H1 (cell line): ENCODE measurements around the gene KCTD10. TPM values are rescaled to one million over a fixed set of nuclear protein-coding genes. Genes with fewer than 3 reads are reported as not detected.
"Not testable (repeated sequence)": the region's sequence is repeated elsewhere in the genome, so short reads cannot be mapped to it uniquely, and the experiment has no call there.

Source experiments
- CTCF ChIA-PET: fragments of 300-600 bp; sonication (Branson Sonifier 250); formaldehyde crosslinking; loops from one replicate; lab custom pipeline; 2021; ENCODE audit not compliant: partially characterized antibody; lab: Charles Lee
- POLR2A ChIA-PET: fragments of 300-600 bp; sonication (Branson Sonifier 250); formaldehyde crosslinking; loops from one replicate; lab custom pipeline; 2021; ENCODE audit warnings: inconsistent platforms; ENCODE audit not compliant: partially characterized antibody; lab: Charles Lee
- DNase-seq, 2 experiments: peaks; one replicate each; pipeline versions ENCODE4 v3.0.0 to v3.0.0-alpha.2; 2010 to 2022; ENCODE audit warnings: low spot score in 2 of 2, low read depth in 1 of 2, mixed read lengths in 1 of 2
- FAIRE-seq: peaks from 2 replicates; lab custom pipeline; 2011; peaks lifted over from hg19 to GRCh38; lab: Jason Lieb, UNC
- H2AFZ ChIP-seq: 2 replicates; pipeline ENCODE4 v1.8.1; 2012; ENCODE audit warnings: low read length, inconsistent platforms
- H2AK5ac ChIP-seq: 2 replicates; pipeline ENCODE4 v1.6.1; 2013; ENCODE audit warnings: low read depth, low read length
- H2BK120ac ChIP-seq: replicated peaks from 2 replicates; pipeline ENCODE3; 2013; ENCODE audit warnings: low read depth, low read length, inconsistent platforms
- H2BK12ac ChIP-seq: 2 replicates; pipeline ENCODE4 v1.6.1; 2013; ENCODE audit warnings: low read depth, low read length
- H2BK15ac ChIP-seq: 2 replicates; pipeline ENCODE4 v1.6.1; 2013; ENCODE audit warnings: low read length
- H2BK20ac ChIP-seq: 2 replicates; pipeline ENCODE4 v1.6.1; 2013; ENCODE audit warnings: low read length
- H2BK5ac ChIP-seq: 2 replicates; pipeline ENCODE4 v1.6.1; 2013; ENCODE audit warnings: low read depth, low read length
- H3K14ac ChIP-seq: 2 replicates; pipeline ENCODE4 v1.6.1; 2013; ENCODE audit warnings: inconsistent platforms; ENCODE audit not compliant: insufficient read length
- H3K18ac ChIP-seq: 2 replicates; pipeline ENCODE4 v1.6.1; 2013; ENCODE audit warnings: low read length; ENCODE audit errors: extremely low read depth
- H3K23ac ChIP-seq: 2 replicates; pipeline ENCODE4 v1.6.1; 2013; ENCODE audit warnings: inconsistent platforms; ENCODE audit not compliant: insufficient read length
- H3K23me2 ChIP-seq: 2 replicates; pipeline ENCODE4 v1.6.1; 2013; ENCODE audit warnings: low read depth, low read length
- H3K27ac ChIP-seq: 2 replicates; pipeline ENCODE4 v1.6.1; 2011; ENCODE audit warnings: low read depth, low read length, inconsistent platforms
- H3K27me3 ChIP-seq, 4 experiments: replicated peaks in 1 of 4; 1 replicate in 1 of 4; 2 replicates in 3 of 4; pipeline versions ENCODE4 v1.6.1 to v1.8.1; 2011 to 2013; ENCODE audit warnings: low read length in 3 of 4, mild to moderate bottlenecking in 3 of 4, inconsistent platforms in 2 of 4, mixed read lengths in 2 of 4, moderate library complexity in 1 of 4; ENCODE audit not compliant: control insufficient read depth in 3 of 4, insufficient read depth in 3 of 4; ENCODE audit errors: extremely low read depth in 1 of 4
- H3K36me3 ChIP-seq, 4 experiments: 2 replicates each; pipeline versions ENCODE4 v1.6.1 to v1.8.1; 2011 to 2013; ENCODE audit warnings: mild to moderate bottlenecking in 4 of 4, low read length in 3 of 4, moderate library complexity in 2 of 4, control low read depth in 1 of 4, inconsistent platforms in 1 of 4; ENCODE audit not compliant: insufficient read depth in 4 of 4, control insufficient read depth in 2 of 4
- H3K4ac ChIP-seq: replicated peaks from 2 replicates; pipeline ENCODE3; 2013; ENCODE audit warnings: low read length, low read depth, mixed read lengths, inconsistent platforms; ENCODE audit not compliant: insufficient read length
- H3K4me1 ChIP-seq, 4 experiments: replicated peaks in 1 of 4; 1 replicate in 1 of 4; 2 replicates in 3 of 4; pipeline versions ENCODE4 v1.6.1 to v1.8.1; 2011 to 2013; ENCODE audit warnings: low read length in 3 of 4, inconsistent platforms in 2 of 4, mixed read lengths in 1 of 4; ENCODE audit not compliant: insufficient read depth in 4 of 4, control insufficient read depth in 3 of 4
- H3K4me2 ChIP-seq, 2 experiments: 2 replicates each; pipeline versions ENCODE4 v1.6.1 to v1.8.1; 2011 to 2013; ENCODE audit warnings: low read depth in 2 of 2, low read length in 2 of 2, control low read depth in 1 of 2, inconsistent platforms in 1 of 2, mild to moderate bottlenecking in 1 of 2; ENCODE audit not compliant: insufficient read depth in 1 of 2
- H3K4me3 ChIP-seq, 4 experiments: fragments of 200-600, 300-600 bp in 1 of 4; sonication (generic), shearing (Covaris generic), sonication (Bioruptor Twin) in 1 of 4; 2 replicates each; pipeline versions ENCODE4 v1.5.1 to v1.8.1; 2011 to 2016; ENCODE audit warnings: low read length in 4 of 4, low read depth in 3 of 4, control low read depth in 2 of 4, inconsistent platforms in 2 of 4, mild to moderate bottlenecking in 2 of 4, mixed read lengths in 1 of 4, moderate library complexity in 1 of 4; ENCODE audit not compliant: insufficient read depth in 2 of 4; ENCODE audit errors: extremely low read depth in 1 of 4
- H3K56ac ChIP-seq: replicated peaks from 2 replicates; pipeline ENCODE3; 2013; ENCODE audit warnings: low read depth, mild to moderate bottlenecking, mixed read lengths, low read length, inconsistent platforms; ENCODE audit not compliant: insufficient read length
- H3K79me1 ChIP-seq: 2 replicates; pipeline ENCODE4 v1.6.1; 2013; ENCODE audit warnings: low read depth, low read length, control low read depth
- H3K79me2 ChIP-seq, 2 experiments: 2 replicates each; pipeline versions ENCODE4 v1.6.1 to v1.8.1; 2012 to 2013; ENCODE audit warnings: low read length in 2 of 2, mild to moderate bottlenecking in 2 of 2, inconsistent platforms in 1 of 2; ENCODE audit not compliant: insufficient read depth in 2 of 2, control insufficient read depth in 1 of 2
- H3K9ac ChIP-seq, 4 experiments: replicated peaks in 1 of 4; 1 replicate in 1 of 4; 2 replicates in 3 of 4; pipeline versions ENCODE4 v1.6.1 to v1.8.1; 2011 to 2013; ENCODE audit warnings: low read depth in 3 of 4, low read length in 3 of 4, control low read depth in 2 of 4, mild to moderate bottlenecking in 2 of 4, moderate library complexity in 2 of 4, inconsistent platforms in 1 of 4; ENCODE audit errors: extremely low read depth in 1 of 4
- H3K9me3 ChIP-seq, 2 experiments: 2 replicates each; pipeline versions ENCODE4 v1.6.1 to v1.8.1; 2012 to 2013; ENCODE audit warnings: mild to moderate bottlenecking in 2 of 2, moderate library complexity in 2 of 2, control low read depth in 1 of 2, inconsistent platforms in 1 of 2, low read depth in 1 of 2, low read length in 1 of 2, mixed read lengths in 1 of 2; ENCODE audit not compliant: insufficient read depth in 2 of 2
- H4K20me1 ChIP-seq, 2 experiments: replicated peaks in 1 of 2; 2 replicates each; pipeline versions ENCODE3 to v1.8.1; 2011 to 2013; ENCODE audit warnings: inconsistent platforms in 2 of 2, low read length in 2 of 2, mild to moderate bottlenecking in 1 of 2; ENCODE audit not compliant: insufficient read depth in 2 of 2, control insufficient read depth in 1 of 2
- H4K5ac ChIP-seq: 2 replicates; pipeline ENCODE4 v1.6.1; 2013; ENCODE audit warnings: low read length, low read depth, mixed read lengths, inconsistent platforms; ENCODE audit not compliant: insufficient read length
- H4K8ac ChIP-seq: 2 replicates; pipeline ENCODE4 v1.8.0; 2013; ENCODE audit warnings: mild to moderate bottlenecking, moderate library complexity, low read length, inconsistent platforms; ENCODE audit not compliant: insufficient read depth; ENCODE audit errors: extremely low read depth
- H4K91ac ChIP-seq: replicated peaks from 2 replicates; pipeline ENCODE3; 2013; ENCODE audit warnings: low read length, mixed read lengths, inconsistent platforms; ENCODE audit not compliant: insufficient read length
- WGBS, 2 experiments: shearing (Covaris generic) in 1 of 2; methylation state at CpG; one replicate each; pipeline versions ENCODE4 v1.1.6 to v1.1.7; 2013 to 2015; ENCODE audit warnings: low lambda C conversion rate in 2 of 2, mixed read lengths in 2 of 2, inconsistent platforms in 1 of 2, low coverage in 1 of 2, missing lambda C conversion rate in 1 of 2; ENCODE audit not compliant: insufficient replicate concordance in 2 of 2, insufficient coverage in 1 of 2, insufficient read length in 1 of 2; ENCODE audit errors: extremely low coverage in 1 of 2, missing lambda C conversion rate in 1 of 2; 5-methylcytosine and 5-hydroxymethylcytosine counted together
- polyA plus RNA-seq, 7 experiments: library from polyadenylated mRNA; depleted of rRNA in 3 of 7; stranded (reverse) in 5 of 7; unstranded in 2 of 7; fragments of >200 nt in 5 of 7; fragments of 200-250 nt in 2 of 7; gene quantifications; 1 replicate in 5 of 7; 2 replicates in 1 of 7; 4 replicates in 1 of 7; pipeline versions ENCODE4 v1.2.1 to v1.2.3, GENCODE V29; 2011 to 2013; ENCODE audit warnings: missing spikeins in 2 of 7, mixed read lengths in 2 of 7
- total RNA-seq: library from RNA; stranded (reverse); fragmentation: NEBNext Ultra II Directional; extraction: Animal tissue kit (Norgen Biotek cat#: 25700); gene quantifications from 2 replicates; pipeline ENCODE4 v1.2.1, GENCODE V29; 2021

KCTD10 gene
- total and polyA plus RNA-seq, 2 of the 8 experiments (the other 6 are each of a cell fraction or from before 2014, with no cell fraction given): 45.3 to 52.4 TPM

GRCh38 chr12:109473526-109474270, 3.4 kb downstream of the KCTD10 start:
- not testable (repeated sequence) for H3K27ac ChIP-seq, H2AK5ac ChIP-seq, H4K91ac ChIP-seq, H4K8ac ChIP-seq, H4K5ac ChIP-seq, H2BK20ac ChIP-seq, H2BK12ac ChIP-seq, H2BK5ac ChIP-seq, H3K4ac ChIP-seq, H3K14ac ChIP-seq, H3K9ac ChIP-seq, H2AFZ ChIP-seq, H3K4me2 ChIP-seq, FAIRE-seq, H3K27me3 ChIP-seq, H2BK120ac ChIP-seq, H3K56ac ChIP-seq, DNase-seq, H3K4me3 ChIP-seq, H3K18ac ChIP-seq, H3K9me3 ChIP-seq, H3K23ac ChIP-seq, H2BK15ac ChIP-seq
- Histone ChIP-seq H4K20me1 (peaks cover 6 to 39% of the 10 kb centered on the region in 2 experiments), H3K79me2 (peaks cover 49 to 90% of the 10 kb centered on the region in 2 experiments), H3K79me1 (peaks cover 29% of the 10 kb centered on the region), H3K4me1 (peaks cover 0 to 10% (median 5%) of the 10 kb centered on the region in 4 experiments; a peak in 4 of 7 replicates), H3K36me3 (peaks cover 2 to 11% (median 7%) of the 10 kb centered on the region in 4 experiments; a peak in 7 of 8 replicates), H3K23me2 (peaks cover 11% of the 10 kb centered on the region)
- 98% methylated on average over 16 of the region's 16 CpGs; no CpG with 5 or more reads in 1 of the 2 experiments for WGBS, 2 experiments
- POLR2A ChIA-PET: interaction anchor here (1.0 to 3.5 kb wide), 3 partner anchors 9 to 15 kb away, joined by 5 to 25 read pairs (median 11); no protein-coding TSS in a partner anchor
- CTCF ChIA-PET: interaction anchor here (0.6 to 19.5 kb wide), 13 partner anchors 10 to 455 kb away, joined by 3 to 245 read pairs (median 4); no protein-coding TSS in a partner anchor
